ENCODE measurements around the gene CHGA. TPM values are rescaled to one million over a fixed set of nuclear protein-coding genes. Genes with fewer than 3 reads are reported as not detected.

The CHGA gene, protein sequence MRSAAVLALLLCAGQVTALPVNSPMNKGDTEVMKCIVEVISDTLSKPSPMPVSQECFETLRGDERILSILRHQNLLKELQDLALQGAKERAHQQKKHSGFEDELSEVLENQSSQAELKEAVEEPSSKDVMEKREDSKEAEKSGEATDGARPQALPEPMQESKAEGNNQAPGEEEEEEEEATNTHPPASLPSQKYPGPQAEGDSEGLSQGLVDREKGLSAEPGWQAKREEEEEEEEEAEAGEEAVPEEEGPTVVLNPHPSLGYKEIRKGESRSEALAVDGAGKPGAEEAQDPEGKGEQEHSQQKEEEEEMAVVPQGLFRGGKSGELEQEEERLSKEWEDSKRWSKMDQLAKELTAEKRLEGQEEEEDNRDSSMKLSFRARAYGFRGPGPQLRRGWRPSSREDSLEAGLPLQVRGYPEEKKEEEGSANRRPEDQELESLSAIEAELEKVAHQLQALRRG
- total RNA-seq = 0.87 TPM in 1 of 2 replicates, not detected in the other

DNA sequence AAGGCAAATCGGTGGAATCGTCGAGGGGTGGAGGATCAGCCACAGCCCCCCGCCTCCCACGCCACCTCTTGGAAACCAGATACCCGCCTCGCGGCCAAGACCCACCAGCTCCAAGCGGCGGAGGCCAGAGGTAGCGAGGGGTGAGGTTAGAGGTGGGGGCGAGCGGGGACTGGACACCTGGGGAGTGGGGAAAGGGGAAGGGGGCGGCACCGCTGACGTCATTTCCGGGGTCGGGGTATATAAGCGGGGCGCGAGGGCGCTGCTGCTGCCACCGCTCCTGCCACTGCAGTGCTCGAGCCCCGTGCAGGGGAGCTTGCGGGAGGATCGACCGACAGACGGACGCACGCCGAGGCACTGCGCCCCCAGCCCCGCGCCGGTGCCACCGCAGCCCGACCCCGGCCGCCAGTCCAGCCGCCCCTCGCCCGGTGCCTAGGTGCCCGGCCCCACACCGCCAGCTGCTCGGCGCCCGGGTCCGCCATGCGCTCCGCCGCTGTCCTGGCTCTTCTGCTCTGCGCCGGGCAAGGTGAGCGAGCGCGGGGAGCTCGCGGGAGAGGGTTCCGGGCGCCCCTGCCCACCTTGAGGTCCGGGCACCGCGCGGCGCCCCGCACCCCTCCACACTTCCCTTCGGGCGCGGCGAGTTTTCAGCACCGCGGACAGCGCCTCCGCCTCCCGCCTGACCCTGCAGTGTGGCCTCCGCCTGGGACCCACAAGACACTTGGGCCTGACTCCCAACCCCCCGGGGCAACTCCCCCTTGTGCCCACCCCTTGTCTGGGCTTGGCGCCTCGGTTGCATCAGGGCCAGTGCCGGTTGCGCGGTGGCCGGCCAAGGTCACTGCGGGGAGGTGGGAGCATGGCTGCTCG lies at the start of gene CHGA:
TSS of gene CHGA (plus strand) at position 268 of the 861 bp plus-strand sequence. CDS start at position 478, 210 bp downstream.

Other genes with a start within 250 kb of the CHGA start
- gene LGMN, start 174.5 kb upstream of the CHGA start, total RNA-seq = 127 and 137 TPM in 2 replicates
- 42.9 and 49.0 TPM in 2 replicates for gene GOLGA5, start 128.8 kb upstream of the CHGA start, total RNA-seq
- gene ITPK1, start 192.8 kb downstream of the CHGA start, total RNA-seq = 18.2 and 20.8 TPM in 2 replicates